HCT116 (cell line): ENCODE measurements around the gene AAK1. TPM values are rescaled to one million over a fixed set of nuclear protein-coding genes. Genes with fewer than 3 reads are reported as not detected.

Experiments
- ATAC-seq: fragments of 200-7000 bp; cut with Tn5 transposase; 2 replicates; pipeline ENCODE4 v1.9.1; 2020; ENCODE audit warnings: mild to moderate bottlenecking, moderate library complexity
- BruUV-seq: library from RNA; stranded (reverse); fragments of 400-500 nt; replicated peaks from 2 replicates; lab custom pipeline; 2021; lab: Mats Ljungman, UMichigan
- CTCF ChIA-PET: fragments of 300-600 bp; sonication (Branson Sonifier 250); formaldehyde crosslinking; loops from one replicate; lab custom pipeline; 2021; ENCODE audit warnings: antibody characterized with exemption; lab: Charles Lee
- POLR2A ChIA-PET: fragments of 300-600, 350-600 bp; sonication (Branson Sonifier 250); formaldehyde crosslinking; loops from one replicate; lab custom pipeline; 2021; ENCODE audit warnings: antibody characterized with exemption; lab: Charles Lee
- RAD21 ChIA-PET, 2 experiments: fragments of 300-600 bp; sonication (Branson Sonifier 250); formaldehyde crosslinking; loops; one replicate each; lab custom pipeline; 2023; ENCODE audit warnings: low total read pairs in 2 of 2; ENCODE audit not compliant: uncharacterized antibody in 2 of 2, unreplicated experiment in 2 of 2, low non-redundant PET in 1 of 2; lab: Charles Lee
- DNase-seq: peaks from one replicate; pipeline ENCODE4 v3.0.0-alpha.2; 2010; ENCODE audit warnings: low read depth, low spot score
- H2AFZ ChIP-seq: fragments of 200-600 bp; shearing (Covaris generic), sonication (generic); 2 replicates; pipeline ENCODE4 v1.6.1; 2017; ENCODE audit warnings: low read depth, mixed run types, mixed read lengths, antibody characterized with exemption, low read length; ENCODE audit not compliant: poor library complexity, severe bottlenecking
- H3K27ac ChIP-seq: 2 replicates; pipeline ENCODE4 v1.5.1; 2012; ENCODE audit warnings: low read depth, low read length
- H3K27me3 ChIP-seq: fragments of 200-600 bp; sonication (generic); 2 replicates; pipeline ENCODE4 v1.6.1; 2016; ENCODE audit warnings: mixed run types, low read length, mixed read lengths; ENCODE audit not compliant: insufficient read depth
- H3K36me3 ChIP-seq, 2 experiments: fragments of 200-500 bp in 1 of 2; fragments of 200-600 bp in 1 of 2; sonication (Bioruptor generic) in 1 of 2; sonication (generic) in 1 of 2; 2 replicates each; pipeline versions ENCODE4 v1.5.1 to v1.6.1; 2014 to 2016; ENCODE audit warnings: low read length in 2 of 2, inconsistent platforms in 1 of 2, mixed read lengths in 1 of 2, mixed run types in 1 of 2; ENCODE audit not compliant: insufficient read depth in 2 of 2, control insufficient read depth in 1 of 2
- H3K4me1 ChIP-seq, 2 experiments: fragments of 200-600 bp in 1 of 2; sonication (generic) in 1 of 2; 2 replicates each; pipeline versions ENCODE4 v1.5.1 to v1.6.1; 2012 to 2017; ENCODE audit warnings: low read length in 2 of 2, inconsistent platforms in 1 of 2, mild to moderate bottlenecking in 1 of 2, mixed read lengths in 1 of 2, mixed run types in 1 of 2, moderate library complexity in 1 of 2; ENCODE audit not compliant: insufficient read depth in 2 of 2, control insufficient read depth in 1 of 2
- H3K4me2 ChIP-seq: fragments of 200-600 bp; sonication (generic); 2 replicates; pipeline ENCODE4 v1.6.1; 2017; ENCODE audit warnings: mixed run types, low read length, mixed read lengths
- H3K4me3 ChIP-seq, 2 experiments: fragments of 200-600 bp in 1 of 2; sonication (generic) in 1 of 2; replicated peaks in 1 of 2; 2 replicates each; pipeline ENCODE4 v1.5.1; 2011 to 2016; ENCODE audit warnings: low read length in 2 of 2, control low read depth in 1 of 2, low read depth in 1 of 2, mild to moderate bottlenecking in 1 of 2, mixed read lengths in 1 of 2, mixed run types in 1 of 2
- H3K79me2 ChIP-seq: fragments of 200-600 bp; sonication (generic); 2 replicates; pipeline ENCODE4 v1.6.1; 2017; ENCODE audit warnings: mild to moderate bottlenecking, mixed run types, low read length, moderate library complexity, mixed read lengths; ENCODE audit not compliant: insufficient read depth
- H3K9ac ChIP-seq: fragments of 200-600 bp; sonication (generic); 2 replicates; pipeline ENCODE4 v1.6.1; 2016; ENCODE audit warnings: low read length, mixed read lengths
- H3K9me2 ChIP-seq: fragments of 200-600 bp; sonication (generic), shearing (Covaris generic); 2 replicates; pipeline ENCODE4 v1.6.1; 2017; ENCODE audit warnings: mixed run types, mild to moderate bottlenecking, moderate library complexity; ENCODE audit not compliant: insufficient read depth
- H3K9me3 ChIP-seq, 2 experiments: fragments of 200-500 bp in 1 of 2; fragments of 200-600 bp in 1 of 2; sonication (Bioruptor generic) in 1 of 2; sonication (generic) in 1 of 2; 2 replicates each; pipeline ENCODE4 v1.6.1; 2014 to 2017; ENCODE audit warnings: low read length in 2 of 2, mixed read lengths in 2 of 2, inconsistent platforms in 1 of 2, low read depth in 1 of 2, mild to moderate bottlenecking in 1 of 2, mixed run types in 1 of 2, moderate library complexity in 1 of 2; ENCODE audit not compliant: control insufficient read depth in 1 of 2, insufficient read depth in 1 of 2
- H4K20me1 ChIP-seq: fragments of 200-600 bp; sonication (generic), shearing (Covaris generic); 2 replicates; pipeline ENCODE4 v1.6.1; 2017; ENCODE audit warnings: mixed run types, mild to moderate bottlenecking, moderate library complexity; ENCODE audit not compliant: insufficient read depth
- CBX3 ChIP-seq: IDR thresholded peaks from 2 replicates; pipeline ENCODE4 v1.6.1; 2012; ENCODE audit warnings: low read depth
- CEBPB ChIP-seq: IDR thresholded peaks from 2 replicates; pipeline ENCODE4 v1.6.1; 2012; ENCODE audit warnings: low read depth
- EGR1 ChIP-seq: IDR thresholded peaks from 2 replicates; pipeline ENCODE4 v1.6.1; 2012; ENCODE audit warnings: low read depth
- EZH2 ChIP-seq: fragments of 200-600 bp; sonication (generic); IDR thresholded peaks from 2 replicates; pipeline ENCODE4 v1.6.1; 2017; ENCODE audit warnings: antibody characterized with exemption, mixed run types
- EZH2phosphoT487 ChIP-seq: fragments of 200-600 bp; IDR thresholded peaks from 2 replicates; pipeline ENCODE4 v1.6.1; 2018; ENCODE audit warnings: antibody characterized with exemption, borderline replicate concordance
- JUND ChIP-seq: IDR thresholded peaks from 2 replicates; pipeline ENCODE4 v1.6.1; 2012
- POLR2A ChIP-seq: IDR thresholded peaks from 2 replicates; pipeline ENCODE4 v1.7.0; 2011; ENCODE audit warnings: borderline replicate concordance; ENCODE audit not compliant: insufficient read depth, insufficient read length; ENCODE audit errors: extremely low read depth
- POLR2AphosphoS5 ChIP-seq: IDR thresholded peaks from 2 replicates; pipeline ENCODE4 v1.6.1; 2011; ENCODE audit warnings: mild to moderate bottlenecking, low read depth, low read length, moderate library complexity
- RAD21 ChIP-seq: IDR thresholded peaks from 2 replicates; pipeline ENCODE4 v1.6.1; 2012; ENCODE audit warnings: low read depth, mild to moderate bottlenecking
- SIN3A ChIP-seq: IDR thresholded peaks from 2 replicates; pipeline ENCODE4 v1.6.1; 2012; ENCODE audit warnings: low read depth
- SP1 ChIP-seq: IDR thresholded peaks from 2 replicates; pipeline ENCODE4 v1.6.1; 2012; ENCODE audit warnings: low read depth
- SRF ChIP-seq: IDR thresholded peaks from 2 replicates; pipeline ENCODE4 v1.6.1; 2012; ENCODE audit warnings: low read depth
- TCF7L2 ChIP-seq: IDR thresholded peaks from 2 replicates; pipeline ENCODE4 v1.7.0; 2011; ENCODE audit warnings: borderline replicate concordance, inconsistent platforms; ENCODE audit not compliant: insufficient read depth, insufficient read length; ENCODE audit errors: extremely low read depth
- ZFX ChIP-seq: fragments of 450-650 bp; IDR thresholded peaks from 2 replicates; pipeline ENCODE4 v1.6.1; 2017
- ZNF274 ChIP-seq: fragments of 200-500 bp; sonication (Bioruptor generic); IDR thresholded peaks from 2 replicates; pipeline ENCODE4 v1.6.1; 2014; ENCODE audit warnings: mild to moderate bottlenecking, low read depth, low read length, inconsistent platforms
- intact Hi-C: fragments of 100-400 bp; cut with micrococcal nuclease; formaldehyde crosslinking; loops from 2 replicates; pipeline ENCODE4 v1.10.0; 2022
- total RNA-seq: library from RNA; stranded (reverse); gene quantifications from one replicate; pipeline ENCODE4 v1.2.1, GENCODE V29; 2021; ENCODE audit not compliant: unreplicated experiment
- TF ChIP-seq, protein P1 (sequence below): IDR thresholded peaks from 2 replicates; pipeline ENCODE4 v1.6.1; 2012
- TF ChIP-seq, protein P2 (sequence below): IDR thresholded peaks from 2 replicates; pipeline ENCODE4 v1.6.1; 2011; ENCODE audit warnings: mild to moderate bottlenecking, low read length, moderate library complexity; ENCODE audit not compliant: insufficient replicate concordance; ENCODE audit errors: extremely low read depth
- TF ChIP-seq, protein P3 (sequence below): IDR thresholded peaks from 2 replicates; pipeline ENCODE4 v1.6.1; 2012; ENCODE audit warnings: low read depth
- TF ChIP-seq, protein P4 (sequence below), 3 experiments: fragments of 200-600 bp in 1 of 3; sonication (generic) in 1 of 3; IDR thresholded peaks in 2 of 3; conservative IDR thresholded peaks in 1 of 3; 2 replicates each; pipeline ENCODE4 v1.5.1; 2012 to 2017; ENCODE audit warnings: low read depth in 2 of 3, low read length in 2 of 3, antibody characterized with exemption in 1 of 3, borderline replicate concordance in 1 of 3, control low read depth in 1 of 3, mild to moderate bottlenecking in 1 of 3, mixed read lengths in 1 of 3, mixed run types in 1 of 3, moderate library complexity in 1 of 3; ENCODE audit not compliant: insufficient read depth in 1 of 3

AAK1 gene
- total RNA-seq, 1 experiment from 2014 or later = 32.0 TPM

DNA sequence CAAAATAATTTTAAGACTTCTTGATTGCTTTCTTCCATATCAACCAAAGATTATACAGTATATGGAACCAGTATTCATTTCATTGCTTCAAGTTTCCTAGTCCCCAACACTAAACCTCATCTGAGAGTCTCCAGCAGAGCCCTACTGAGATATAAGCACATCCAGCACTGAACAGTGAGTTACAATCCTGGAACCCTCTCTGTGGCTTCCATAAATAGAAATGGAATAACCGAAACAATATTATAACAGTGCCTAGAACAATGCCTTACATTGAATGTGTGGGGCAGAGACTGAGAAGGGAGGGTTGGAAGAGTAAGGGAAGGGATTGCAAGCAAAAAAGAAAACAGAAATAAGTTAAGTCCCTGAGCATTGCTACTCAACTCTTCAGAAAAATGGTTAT, 18.9 kb downstream of the AAK1 start:
- Histone ChIP-seq H3K27me3 (no peaks in the 10 kb centered on the region), H4K20me1 (no peaks in the 10 kb centered on the region), H3K9me2 (no peaks in the 10 kb centered on the region), H3K4me2 (no peak overlapping the region), H3K79me2 (no peaks in the 10 kb centered on the region), H3K4me1 (peaks cover 0 to 9% of the 10 kb centered on the region in 2 experiments; a peak in 2 of 4 replicates), H3K36me3 (no peaks in the 10 kb centered on the region), H3K27ac (no peak overlapping the region), H3K4me3 (no peak overlapping the region), H3K9me3 (no peaks in the 10 kb centered on the region), H2AFZ (no peak overlapping the region), H3K9ac (no peak overlapping the region)
- DNase-seq = no peak
- ChIA-PET RAD21 (no interaction called here), POLR2A (no interaction called here), CTCF (no interaction called here)
- TF ChIP-seq, protein P1, sequence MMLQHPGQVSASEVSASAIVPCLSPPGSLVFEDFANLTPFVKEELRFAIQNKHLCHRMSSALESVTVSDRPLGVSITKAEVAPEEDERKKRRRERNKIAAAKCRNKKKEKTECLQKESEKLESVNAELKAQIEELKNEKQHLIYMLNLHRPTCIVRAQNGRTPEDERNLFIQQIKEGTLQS = no peak
- TF ChIP-seq EZH2 (no peak), POLR2AphosphoS5 (no peak), EGR1 (no peak), ZNF274 (no peak), TCF7L2 (no peak), CEBPB (no peak), SP1 (no peak), RAD21 (no peak), SIN3A (no peak), CBX3 (no peak), POLR2A (no peak), ZFX (no peak), SRF (no peak), EZH2phosphoT487 (no peak), JUND (no peak)
- TF ChIP-seq, protein P2, sequence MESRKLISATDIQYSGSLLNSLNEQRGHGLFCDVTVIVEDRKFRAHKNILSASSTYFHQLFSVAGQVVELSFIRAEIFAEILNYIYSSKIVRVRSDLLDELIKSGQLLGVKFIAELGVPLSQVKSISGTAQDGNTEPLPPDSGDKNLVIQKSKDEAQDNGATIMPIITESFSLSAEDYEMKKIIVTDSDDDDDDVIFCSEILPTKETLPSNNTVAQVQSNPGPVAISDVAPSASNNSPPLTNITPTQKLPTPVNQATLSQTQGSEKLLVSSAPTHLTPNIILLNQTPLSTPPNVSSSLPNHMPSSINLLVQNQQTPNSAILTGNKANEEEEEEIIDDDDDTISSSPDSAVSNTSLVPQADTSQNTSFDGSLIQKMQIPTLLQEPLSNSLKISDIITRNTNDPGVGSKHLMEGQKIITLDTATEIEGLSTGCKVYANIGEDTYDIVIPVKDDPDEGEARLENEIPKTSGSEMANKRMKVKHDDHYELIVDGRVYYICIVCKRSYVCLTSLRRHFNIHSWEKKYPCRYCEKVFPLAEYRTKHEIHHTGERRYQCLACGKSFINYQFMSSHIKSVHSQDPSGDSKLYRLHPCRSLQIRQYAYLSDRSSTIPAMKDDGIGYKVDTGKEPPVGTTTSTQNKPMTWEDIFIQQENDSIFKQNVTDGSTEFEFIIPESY = no peak
- TF ChIP-seq, protein P3, sequence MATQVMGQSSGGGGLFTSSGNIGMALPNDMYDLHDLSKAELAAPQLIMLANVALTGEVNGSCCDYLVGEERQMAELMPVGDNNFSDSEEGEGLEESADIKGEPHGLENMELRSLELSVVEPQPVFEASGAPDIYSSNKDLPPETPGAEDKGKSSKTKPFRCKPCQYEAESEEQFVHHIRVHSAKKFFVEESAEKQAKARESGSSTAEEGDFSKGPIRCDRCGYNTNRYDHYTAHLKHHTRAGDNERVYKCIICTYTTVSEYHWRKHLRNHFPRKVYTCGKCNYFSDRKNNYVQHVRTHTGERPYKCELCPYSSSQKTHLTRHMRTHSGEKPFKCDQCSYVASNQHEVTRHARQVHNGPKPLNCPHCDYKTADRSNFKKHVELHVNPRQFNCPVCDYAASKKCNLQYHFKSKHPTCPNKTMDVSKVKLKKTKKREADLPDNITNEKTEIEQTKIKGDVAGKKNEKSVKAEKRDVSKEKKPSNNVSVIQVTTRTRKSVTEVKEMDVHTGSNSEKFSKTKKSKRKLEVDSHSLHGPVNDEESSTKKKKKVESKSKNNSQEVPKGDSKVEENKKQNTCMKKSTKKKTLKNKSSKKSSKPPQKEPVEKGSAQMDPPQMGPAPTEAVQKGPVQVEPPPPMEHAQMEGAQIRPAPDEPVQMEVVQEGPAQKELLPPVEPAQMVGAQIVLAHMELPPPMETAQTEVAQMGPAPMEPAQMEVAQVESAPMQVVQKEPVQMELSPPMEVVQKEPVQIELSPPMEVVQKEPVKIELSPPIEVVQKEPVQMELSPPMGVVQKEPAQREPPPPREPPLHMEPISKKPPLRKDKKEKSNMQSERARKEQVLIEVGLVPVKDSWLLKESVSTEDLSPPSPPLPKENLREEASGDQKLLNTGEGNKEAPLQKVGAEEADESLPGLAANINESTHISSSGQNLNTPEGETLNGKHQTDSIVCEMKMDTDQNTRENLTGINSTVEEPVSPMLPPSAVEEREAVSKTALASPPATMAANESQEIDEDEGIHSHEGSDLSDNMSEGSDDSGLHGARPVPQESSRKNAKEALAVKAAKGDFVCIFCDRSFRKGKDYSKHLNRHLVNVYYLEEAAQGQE = no peak
- TF ChIP-seq, protein P4, sequence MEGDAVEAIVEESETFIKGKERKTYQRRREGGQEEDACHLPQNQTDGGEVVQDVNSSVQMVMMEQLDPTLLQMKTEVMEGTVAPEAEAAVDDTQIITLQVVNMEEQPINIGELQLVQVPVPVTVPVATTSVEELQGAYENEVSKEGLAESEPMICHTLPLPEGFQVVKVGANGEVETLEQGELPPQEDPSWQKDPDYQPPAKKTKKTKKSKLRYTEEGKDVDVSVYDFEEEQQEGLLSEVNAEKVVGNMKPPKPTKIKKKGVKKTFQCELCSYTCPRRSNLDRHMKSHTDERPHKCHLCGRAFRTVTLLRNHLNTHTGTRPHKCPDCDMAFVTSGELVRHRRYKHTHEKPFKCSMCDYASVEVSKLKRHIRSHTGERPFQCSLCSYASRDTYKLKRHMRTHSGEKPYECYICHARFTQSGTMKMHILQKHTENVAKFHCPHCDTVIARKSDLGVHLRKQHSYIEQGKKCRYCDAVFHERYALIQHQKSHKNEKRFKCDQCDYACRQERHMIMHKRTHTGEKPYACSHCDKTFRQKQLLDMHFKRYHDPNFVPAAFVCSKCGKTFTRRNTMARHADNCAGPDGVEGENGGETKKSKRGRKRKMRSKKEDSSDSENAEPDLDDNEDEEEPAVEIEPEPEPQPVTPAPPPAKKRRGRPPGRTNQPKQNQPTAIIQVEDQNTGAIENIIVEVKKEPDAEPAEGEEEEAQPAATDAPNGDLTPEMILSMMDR (IDR thresholded peaks at IDR 0.05 in 2 of 3, conservative IDR thresholded peaks at IDR 0.05 in 1 of 3; ENCODE audit: borderline replicate concordance in 1 of 3, insufficient read depth in 1 of 3, low read depth in 2 of 3, low read length in 2 of 3) = no peak
- BruUV-seq = no TSS peak
- no peak for ATAC-seq
- intact Hi-C loops = no loop called here
